D721Med (cell line): Measurements from ENCODE around the gene PRKCA.

ENCODE experiments used
- DNase-seq: peaks from one replicate; pipeline ENCODE4 v3.0.0; 2011; ENCODE audit warnings: low spot score; ENCODE audit not compliant: insufficient read length
- FAIRE-seq: peaks from 2 replicates; lab custom pipeline; 2011; peaks lifted over from hg19 to GRCh38; lab: Jason Lieb, UNC
- CTCF ChIP-seq: IDR thresholded peaks from 2 replicates; pipeline ENCODE4 v1.5.1; 2012; ENCODE audit warnings: mild to moderate bottlenecking, control low read depth; ENCODE audit not compliant: insufficient read depth; ENCODE audit errors: missing control alignments

The PRKCA gene

GRCh38 chr17:66326476-66327047 is 24.1 kb downstream of the PRKCA start:
- no peak for TF ChIP-seq CTCF
- FAIRE-seq (no peak), DNase-seq (no peak)

- FAIRE-seq (no peak), DNase-seq (no peak)
- no peak for TF ChIP-seq CTCF
These were observed 28.2 kb downstream of the PRKCA start for GRCh38 chr17:66330646-66331037.

- no peak for TF ChIP-seq CTCF
- DNase-seq (no peak), FAIRE-seq (no peak)
These were observed 28.8 kb downstream of the PRKCA start for GRCh38 chr17:66331038-66331816.

GRCh38 chr17:66335797-66336196 is 33.4 kb downstream of the PRKCA start:
- no peak for DNase-seq
- TF ChIP-seq CTCF: no peak
- FAIRE-seq: no peak

- no peak for TF ChIP-seq CTCF
- no peak for DNase-seq
- no peak for FAIRE-seq
These were observed 34.9 kb downstream of the PRKCA start for GRCh38 chr17:66337268-66337667.

- FAIRE-seq (no peak), DNase-seq (no peak)
- no peak for TF ChIP-seq CTCF
These were observed 35.6 kb downstream of the PRKCA start for GRCh38 chr17:66337866-66338485.

GRCh38 chr17:66338937-66339336 is 36.5 kb downstream of the PRKCA start:
- TF ChIP-seq CTCF: no peak
- DNase-seq: no peak
- no peak for FAIRE-seq
